ENCODE measurements around the gene DIAPH1.
A peak's percentile ranks its signal among the peaks of the same experiment; 100 is the strongest.

Gene DIAPH1

DNA sequence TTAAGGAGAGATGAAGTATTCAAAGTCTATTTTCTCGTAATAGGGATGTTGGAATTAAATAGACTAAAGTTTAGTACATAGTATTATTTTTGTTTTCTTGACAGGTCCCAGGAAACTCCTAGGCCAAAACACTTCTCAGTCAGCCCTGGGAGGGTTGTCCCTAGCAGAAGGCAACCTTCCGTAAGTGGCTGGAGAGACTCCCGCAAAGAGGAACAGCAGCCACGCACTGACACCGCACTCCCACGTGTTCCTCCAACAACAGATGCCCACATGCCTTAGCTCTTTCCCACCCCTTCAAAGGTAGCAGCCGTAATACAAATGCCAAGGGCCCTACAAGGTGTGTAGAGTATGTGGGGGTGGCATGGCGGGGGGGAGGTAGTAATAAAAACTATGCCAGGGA lies 101.5 kb downstream of the DIAPH1 start:
- no peak for DNase-seq

DNA sequence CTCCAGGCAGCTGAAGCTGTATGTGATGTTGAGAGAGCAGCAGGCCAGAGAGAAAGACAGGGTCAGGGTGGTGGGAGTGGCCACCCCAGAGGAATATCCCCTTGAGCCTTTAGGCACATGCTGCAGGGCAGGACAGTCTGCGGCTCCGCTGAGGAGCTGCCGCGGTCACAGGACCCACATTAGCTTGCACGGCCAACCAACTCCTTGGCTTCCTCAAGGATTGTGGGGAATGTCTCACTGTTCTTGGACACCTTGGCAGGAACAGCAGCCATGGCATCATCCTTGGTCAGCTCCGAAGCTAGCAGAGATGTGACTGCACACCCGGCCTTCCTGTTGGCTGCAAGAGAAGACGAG lies 102.2 kb downstream of the DIAPH1 start:
- DNase-seq = no peak

DNA sequence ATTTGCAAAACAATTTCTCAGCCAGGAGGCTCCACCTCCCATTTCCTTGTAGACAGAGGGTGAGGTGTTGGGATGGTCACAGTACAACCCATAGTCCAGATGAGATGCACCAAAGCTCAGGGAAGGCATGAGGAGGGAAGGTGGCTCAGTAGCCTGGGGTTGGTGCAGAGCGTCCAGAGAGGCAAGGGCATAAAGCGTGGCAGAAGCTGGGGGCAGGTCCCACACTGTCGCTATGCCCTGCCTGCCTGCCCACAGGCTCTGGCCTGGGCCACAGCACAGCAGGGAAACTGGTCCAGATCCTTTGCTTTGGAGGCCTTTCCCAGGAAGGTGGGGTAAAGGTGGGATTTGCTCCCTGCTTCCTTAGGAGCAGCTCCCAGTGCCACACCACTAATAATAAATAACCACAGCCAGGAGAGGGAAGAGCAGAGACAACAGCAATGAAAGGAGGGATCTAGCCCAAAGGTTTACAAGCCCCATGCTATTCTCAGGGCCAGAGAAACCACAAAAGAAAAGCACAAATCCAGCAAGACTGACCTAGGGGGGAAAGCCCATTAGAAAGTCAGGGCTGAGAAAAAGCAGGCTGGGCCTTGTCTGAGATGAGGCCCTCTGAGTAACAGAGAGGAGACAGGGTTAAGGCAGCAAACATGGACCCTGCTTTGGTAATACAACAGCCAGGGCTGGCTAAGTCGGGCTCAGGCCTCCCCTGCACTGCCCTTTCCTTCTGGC lies 102.7 kb downstream of the DIAPH1 start:
- DNase-seq = no peak

DNA sequence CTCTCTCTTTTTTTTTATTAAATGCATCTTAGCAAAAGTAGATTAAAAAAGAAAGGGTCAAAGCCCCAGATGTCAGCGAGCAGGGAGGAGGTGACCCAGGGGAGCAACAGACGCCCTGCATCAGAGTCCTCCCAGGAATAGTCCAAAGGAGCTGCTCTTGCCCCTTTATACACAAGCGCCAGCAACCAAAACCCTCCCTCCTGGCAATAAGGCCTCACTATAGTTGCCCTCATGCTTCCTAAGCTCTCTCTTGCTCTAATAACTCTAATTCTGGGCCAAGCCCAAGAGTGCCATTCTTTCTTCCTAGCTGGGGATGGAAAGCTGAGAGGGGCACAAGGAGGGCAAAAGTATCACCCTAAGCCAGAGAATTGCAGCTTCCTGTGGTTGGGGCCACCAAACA lies 103.7 kb downstream of the DIAPH1 start:
- DNase-seq = no peak

DNA sequence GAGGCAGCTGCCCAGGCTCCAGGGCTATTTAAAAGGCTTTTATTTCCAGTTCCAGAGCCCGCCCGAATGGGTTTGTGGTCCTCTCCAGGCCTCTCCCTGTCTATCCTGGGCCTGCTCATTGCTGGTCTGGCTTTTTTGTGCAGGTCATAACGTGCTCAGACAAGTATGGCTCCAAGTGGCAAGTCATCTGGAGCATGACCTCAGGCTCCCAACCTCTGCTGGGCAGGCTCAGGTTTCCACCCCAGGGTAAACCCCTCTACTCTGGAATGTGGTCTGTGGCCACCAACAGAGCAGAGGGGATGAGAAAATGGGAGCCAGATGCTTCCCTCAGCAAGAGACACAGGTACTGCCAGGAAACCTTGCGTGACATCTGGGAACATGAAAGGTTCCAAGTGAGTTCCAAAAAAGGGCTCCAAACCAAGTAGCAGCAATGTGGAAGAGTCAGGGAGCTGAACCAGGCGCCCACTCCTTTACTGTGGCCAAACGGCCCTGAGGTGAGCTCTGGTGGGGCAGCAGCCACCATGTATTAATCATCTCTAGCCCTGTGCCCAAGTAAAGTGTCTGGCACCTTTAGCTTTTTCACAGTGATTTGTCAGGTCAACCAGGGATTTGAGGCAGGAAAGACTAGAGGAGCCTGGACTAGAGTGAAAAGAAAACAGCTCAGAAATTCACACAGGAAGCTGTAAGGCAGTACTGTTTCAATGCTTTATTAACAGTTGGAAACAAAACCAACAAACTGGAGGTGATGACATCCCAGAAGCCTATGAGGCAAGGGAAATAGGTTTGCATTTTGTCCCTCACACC lies 104.3 kb downstream of the DIAPH1 start:
- no peak for DNase-seq

DNA sequence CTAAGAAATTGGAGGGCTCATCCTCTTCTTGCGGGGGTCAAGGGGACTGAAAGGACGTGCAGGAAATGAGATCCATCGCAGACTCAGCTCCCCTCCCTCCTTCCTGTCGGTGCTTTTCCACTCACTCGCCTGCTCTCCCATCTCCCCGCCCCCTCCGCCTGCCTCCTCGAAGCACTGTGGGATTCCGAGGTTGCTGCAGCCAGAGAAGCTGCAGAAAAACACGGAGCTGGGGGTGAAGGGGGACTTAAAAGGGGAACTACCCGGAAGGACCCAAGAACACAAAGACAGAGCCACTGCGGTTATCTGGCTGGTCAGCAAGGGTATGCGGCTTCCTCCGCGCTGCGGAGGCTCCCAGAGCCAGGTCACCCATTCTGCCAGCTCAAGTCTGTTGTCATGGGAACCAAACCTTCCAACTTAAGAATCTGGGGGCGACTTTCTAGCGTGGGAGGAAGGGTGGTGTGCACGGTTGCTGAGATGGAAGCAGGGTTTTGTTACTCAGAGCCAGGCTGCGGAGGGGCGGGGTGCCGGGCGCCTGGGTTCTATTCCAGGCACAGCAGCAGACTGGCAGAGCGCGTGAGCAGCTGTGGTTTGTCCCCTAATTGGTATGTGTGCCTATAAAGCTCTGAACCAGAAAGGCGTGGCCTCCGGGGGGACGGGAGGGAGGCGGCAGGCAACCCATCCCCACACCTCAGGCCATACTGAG lies 105.0 kb downstream of the DIAPH1 start:
- no peak for DNase-seq

DNA sequence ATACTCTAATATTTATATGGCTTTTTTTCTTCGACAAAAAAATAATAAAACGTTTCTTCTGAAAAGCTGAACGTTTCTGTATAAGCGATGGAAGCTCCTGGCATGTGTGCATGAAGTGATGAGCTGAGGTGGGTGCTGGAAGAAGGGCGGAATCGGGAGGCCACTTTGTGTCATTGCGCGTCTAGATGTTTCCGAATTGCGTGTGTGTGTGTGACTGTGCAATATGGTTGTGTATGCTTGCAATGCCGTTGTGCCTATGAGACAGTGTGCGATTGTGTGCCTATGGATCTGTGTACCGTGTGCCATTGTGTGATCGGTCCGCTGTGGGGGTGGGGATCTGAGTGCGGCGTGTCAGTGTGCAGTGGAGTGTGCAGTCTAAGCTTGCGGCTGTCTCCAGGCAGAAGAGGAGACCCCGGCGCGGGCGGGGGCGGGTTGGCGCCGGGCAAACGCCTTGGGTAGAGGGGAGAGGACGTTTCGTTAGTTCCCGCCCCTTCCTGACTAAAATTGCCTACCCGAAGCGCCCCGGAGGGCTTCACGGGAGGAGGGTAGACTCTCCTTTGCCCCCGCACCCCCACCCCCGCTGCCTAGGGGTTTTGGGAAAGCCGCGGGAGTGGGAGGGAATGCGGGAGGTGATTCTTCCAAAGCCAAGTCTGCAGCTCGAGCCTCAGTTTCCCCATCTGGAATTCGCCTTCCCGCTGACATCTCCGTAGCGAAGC lies 105.7 kb downstream of the DIAPH1 start:
- DNase-seq = no peak

DNA sequence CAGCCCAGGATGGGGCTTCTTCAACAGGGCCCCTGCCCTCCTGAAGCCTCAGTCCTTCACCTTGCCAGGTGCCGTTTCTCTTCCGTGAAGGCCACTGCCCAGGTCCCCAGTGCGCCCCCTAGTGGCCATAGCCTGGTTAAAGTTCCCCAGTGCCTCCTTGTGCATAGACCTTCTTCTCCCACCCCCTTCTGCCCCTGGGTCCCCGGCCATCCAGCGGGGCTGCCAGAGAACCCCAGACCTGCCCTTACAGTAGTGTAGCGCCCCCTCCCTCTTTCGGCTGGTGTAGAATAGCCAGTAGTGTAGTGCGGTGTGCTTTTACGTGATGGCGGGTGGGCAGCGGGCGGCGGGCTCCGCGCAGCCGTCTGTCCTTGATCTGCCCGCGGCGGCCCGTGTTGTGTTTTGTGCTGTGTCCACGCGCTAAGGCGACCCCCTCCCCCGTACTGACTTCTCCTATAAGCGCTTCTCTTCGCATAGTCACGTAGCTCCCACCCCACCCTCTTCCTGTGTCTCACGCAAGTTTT lies 106.3 kb downstream of the DIAPH1 start:
- DNase-seq = peak; percentile 16

DNA sequence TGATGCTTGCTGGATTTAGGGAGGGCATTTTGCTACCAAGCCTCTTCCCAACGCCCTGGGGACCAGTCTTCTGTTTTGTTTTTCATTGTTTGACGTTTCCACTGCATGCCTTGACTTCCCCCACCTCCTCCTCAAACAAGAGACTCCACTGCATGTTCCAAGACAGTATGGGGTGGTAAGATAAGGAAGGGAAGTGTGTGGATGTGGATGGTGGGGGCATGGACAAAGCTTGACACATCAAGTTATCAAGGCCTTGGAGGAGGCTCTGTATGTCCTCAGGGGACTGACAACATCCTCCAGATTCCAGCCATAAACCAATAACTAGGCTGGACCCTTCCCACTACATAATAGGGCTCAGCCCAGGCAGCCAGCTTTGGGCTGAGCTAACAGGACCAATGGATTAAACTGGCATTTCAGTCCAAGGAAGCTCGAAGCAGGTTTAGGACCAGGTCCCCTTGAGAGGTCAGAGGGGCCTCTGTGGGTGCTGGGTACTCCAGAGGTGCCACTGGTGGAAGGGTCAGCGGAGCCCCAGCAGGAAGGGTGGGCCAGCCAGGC lies 107.0 kb downstream of the DIAPH1 start:
- DNase-seq = no peak

DNA sequence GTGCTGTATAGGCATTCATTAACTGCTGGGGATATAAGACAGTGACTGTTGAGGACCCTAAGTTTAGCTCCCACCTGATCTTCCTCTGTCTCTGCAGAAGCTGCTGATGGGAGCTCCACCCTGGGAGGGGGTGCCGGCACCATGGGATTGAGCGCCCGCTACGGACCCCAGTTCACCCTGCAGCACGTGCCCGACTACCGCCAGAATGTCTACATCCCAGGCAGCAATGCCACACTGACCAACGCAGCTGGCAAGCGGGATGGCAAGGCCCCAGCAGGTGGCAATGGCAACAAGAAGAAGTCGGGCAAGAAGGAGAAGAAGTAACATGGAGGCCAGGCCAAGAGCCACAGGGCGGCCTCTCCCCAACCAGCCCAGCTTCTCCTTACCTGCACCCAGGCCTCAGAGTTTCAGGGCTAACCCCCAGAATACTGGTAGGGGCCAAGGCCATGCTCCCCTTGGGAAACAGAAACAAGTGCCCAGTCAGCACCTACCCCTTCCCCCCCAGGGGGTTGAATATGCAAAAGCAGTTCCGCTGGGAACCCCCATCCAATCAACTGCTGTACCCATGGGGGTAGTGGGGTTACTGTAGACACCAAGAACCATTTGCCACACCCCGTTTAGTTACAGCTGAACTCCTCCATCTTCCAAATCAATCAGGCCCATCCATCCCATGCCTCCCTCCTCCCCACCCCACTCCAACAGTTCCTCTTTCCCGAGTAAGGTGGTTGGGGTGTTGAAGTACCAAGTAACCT lies 107.8 kb downstream of the DIAPH1 start:
- no peak for DNase-seq

DNA sequence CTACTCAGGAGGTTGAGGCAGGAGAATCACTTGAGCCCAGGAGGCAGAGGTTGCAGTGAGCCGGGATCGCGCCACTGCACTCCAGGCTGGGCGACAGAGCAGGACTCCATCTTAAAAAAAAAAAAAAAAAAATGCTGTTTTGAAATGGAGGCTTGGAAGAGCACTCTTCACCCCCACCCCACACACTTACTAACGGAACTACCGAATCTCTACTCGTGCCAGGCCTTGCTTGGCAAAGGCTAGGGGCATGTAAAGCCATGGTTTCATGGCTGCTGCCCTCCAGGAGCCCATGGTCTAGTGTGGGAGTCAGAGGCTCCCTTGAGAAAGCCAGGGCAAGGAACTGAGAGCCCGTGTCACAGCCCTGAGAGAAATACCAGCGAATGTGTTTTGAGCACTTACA lies 108.6 kb downstream of the DIAPH1 start:
- DNase-seq = no peak

DNA sequence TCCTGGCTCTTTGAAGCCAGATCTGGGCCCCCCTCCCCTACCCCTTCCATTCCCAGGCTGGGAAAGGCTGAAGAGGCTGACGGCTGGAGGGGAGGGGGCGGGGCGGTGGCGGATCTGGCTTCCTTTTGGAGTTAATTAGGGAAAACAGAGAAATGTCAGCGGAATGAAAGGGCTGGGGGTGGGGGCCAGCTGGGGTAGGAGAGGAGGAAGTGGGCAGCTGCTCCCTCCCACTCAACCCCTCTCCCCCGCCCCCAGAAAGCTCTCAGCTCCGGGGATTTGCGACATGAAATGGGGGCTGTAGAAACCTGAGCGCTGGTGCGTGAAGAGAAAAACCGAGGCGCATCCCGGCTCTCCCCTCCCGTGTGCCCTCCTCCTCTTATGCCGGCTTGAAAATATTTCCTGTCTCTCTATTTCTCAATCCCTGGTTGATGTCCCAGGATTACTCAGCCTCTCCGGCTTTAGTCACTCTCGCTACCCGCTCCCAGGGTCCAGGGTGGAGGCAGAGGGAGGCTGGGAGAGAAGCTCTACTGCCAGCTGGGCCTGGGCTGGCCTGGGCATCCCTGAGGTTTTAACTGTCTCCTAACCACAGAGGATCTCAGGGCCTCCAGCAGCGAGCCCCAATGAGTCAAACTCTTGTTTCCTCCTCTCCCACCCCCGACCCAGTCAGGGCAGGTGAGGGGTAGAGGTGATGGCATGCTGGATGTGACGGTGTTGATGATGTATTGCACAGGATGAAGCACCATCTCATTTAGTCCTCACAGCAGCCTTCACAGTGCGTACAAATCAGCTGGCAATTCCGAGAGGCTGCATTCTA lies 109.8 kb downstream of the DIAPH1 start:
- DNase-seq = no peak

DNA sequence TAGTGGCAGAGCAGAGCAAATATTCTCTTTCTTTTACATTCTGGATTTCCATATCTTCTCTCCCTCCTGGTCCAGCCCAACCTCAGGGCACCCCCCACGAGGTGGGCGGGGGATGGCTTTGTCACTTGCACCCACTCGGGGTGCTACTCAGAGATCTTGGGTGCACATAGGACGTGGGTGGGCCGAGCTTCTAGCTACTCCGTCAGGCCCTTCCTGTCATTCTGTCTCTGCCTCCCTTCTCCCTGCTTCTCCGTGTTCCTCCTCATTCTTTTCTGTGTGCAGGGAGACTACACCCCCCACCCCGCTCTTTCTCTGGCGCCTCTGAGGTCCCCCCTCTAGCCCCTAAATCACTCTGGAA lies 110.4 kb downstream of the DIAPH1 start:
- DNase-seq = no peak

DNA sequence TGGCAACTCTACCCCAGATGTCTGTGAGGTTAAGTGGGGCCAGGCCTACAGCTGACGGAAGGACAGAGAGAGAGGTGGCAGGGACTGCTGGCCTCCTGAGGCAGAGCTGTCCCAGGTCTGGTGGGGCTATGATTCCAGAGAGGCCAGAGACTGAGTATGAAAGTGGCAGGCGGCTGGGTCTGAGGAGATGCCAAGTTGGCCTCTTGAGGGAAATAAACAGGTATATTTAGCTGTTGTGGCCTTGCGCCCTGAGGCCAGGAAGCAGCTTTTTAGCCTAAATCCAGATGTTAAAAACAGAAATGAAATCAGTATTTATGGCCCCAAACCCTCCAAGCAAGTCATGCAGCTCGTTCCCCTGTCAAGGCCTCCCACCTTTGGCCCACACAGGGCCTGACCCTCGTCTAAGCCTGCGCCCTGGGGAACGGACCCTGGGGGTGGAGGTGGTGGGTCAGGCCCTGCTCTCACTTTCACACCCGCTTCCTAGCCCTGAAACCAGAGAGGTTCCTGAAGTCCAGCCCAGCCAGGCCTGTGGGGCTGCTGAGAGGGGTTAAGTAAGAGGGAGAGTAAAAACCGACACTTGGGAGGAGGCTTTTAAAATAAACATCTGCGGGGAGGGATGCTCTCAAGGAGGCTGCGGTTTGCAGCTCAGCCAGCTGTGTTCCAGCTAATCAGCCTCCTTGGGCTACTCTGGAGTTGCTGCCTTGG lies 111.3 kb downstream of the DIAPH1 start:
- no peak for DNase-seq

DNA sequence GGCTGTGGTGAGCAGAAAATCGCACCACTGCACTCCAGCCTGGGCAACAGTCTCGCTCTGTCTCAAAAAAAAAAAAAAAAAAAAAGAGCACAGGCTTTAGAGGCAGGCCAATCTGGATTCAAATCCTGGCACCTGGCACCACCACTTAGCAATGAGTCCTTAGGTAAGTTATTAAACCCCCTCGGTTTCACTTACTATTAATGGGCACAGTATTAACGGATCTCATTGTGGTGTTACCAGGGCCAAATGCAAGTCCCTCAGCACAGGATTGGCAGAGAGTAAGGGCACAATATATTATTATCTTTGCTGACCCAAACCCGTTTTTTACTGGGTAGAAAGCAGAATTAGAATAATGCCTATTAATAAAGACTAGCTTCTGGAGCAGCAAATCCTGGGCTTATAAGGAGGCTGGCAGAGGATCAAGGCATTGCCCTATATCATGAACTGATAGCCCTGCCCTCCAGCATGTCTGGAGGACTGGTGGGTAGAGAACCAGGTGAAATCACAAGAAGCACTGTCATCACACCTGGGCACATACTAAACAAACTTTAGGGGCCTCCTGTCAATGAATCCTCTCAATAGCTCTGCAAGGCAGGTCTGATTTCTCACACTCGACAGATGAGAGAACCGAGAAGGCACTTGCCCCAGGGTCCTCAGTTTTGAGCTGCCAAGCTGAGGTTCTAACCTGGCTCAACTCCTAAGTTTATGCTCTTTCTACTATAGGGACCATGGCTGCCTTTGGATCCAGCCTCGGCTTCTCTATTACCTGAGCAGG lies 112.2 kb downstream of the DIAPH1 start:
- no peak for DNase-seq

DNA sequence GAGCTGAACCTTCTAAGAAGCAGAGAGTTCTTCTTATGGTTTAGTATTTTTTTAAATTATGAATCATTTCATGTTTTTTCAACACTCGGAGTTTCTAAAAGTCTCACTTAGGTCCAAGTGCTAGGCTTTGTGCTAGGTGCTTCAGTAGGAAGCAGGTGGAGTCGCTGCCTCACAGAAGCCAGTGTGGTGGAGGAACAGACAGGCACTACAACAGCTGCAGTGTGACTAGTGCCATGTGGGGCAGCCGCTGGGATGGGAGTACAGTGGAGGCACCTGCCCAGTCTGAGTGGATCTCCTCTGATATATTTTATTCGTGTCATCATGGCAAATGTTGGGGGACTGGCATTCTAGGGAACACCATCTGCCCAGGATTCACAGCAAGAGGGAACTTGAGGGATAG lies 114.6 kb downstream of the DIAPH1 start:
- no peak for DNase-seq

DNA sequence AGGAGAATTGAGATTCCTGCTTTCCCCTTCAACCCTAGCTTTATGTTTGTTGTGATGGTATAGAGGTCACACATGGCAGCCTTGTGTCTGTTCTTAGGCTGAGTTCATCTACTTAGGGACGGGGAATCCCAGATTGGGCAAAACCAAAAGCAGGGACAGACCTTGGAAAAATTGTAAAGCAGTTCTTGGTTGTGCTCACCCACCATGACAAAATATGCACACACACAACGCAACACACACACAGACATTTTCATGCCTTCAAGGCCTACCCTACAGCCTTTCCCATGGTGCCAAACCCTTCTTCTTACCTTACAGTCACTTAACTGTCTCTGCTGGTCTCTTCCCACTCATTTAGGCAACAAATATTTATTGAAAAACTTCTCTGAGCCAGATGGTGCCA lies 115.1 kb downstream of the DIAPH1 start:
- no peak for DNase-seq

DNA sequence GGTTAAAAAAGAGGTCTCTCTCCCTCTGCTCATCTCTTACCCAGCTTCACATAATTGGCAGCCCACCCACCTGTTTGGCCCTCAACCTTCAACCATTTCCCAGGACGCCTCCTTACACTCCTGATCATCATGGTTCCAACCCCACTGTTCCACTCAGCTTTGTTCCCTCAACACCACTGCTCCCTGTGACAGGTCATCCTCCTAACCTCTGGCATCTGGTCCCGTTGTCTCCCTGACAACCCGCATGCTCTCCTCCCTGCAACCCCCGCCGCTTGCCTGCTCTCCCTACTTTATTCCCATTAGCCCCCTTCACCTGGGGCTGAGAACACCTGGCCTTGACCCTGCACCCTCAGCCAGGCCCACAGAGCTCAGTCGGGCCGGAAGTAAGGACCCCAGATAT lies 117.0 kb downstream of the DIAPH1 start:
- DNase-seq = no peak

DNA sequence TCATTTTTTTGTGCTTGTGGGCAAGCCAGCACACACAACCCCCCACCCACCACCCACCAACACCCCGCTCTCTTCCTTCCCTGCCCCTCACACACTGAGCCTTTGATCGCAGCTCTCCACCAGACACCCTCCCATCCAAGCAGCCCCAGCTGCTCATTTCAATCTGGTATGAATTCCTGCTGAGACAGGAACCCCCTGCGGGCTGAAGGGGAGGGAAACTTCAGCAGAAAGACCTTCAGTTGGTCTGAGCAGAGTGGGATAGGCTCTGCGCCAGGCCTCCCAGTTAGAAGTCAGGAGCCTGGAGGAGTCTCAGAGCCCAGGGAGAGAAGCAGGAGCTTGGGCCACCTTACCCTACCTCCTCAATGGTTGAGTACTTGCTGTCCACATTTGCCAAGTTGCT lies 122.8 kb downstream of the DIAPH1 start:
- DNase-seq = no peak

DNA sequence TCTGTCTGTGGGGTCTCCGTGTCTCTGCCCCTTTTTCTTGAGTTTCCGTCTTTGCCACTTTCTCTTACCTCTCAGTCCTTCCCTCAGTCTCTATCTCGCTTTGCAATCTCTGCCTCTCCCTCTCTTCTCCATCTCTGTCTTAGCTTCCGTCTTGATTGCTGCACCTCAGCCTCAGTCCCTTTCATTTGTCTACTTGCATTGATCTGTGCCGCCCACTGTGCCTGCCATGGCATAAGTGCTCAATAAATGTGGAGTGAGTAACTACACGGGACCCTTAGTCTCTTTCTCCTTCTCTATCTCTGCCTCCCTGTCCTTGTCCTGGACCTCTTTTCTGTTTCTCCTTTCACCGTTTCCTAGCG lies 123.4 kb downstream of the DIAPH1 start:
- DNase-seq = no peak
